Measurements from ENCODE around the gene ARHGDIA.

The ARHGDIA gene

GRCh38 chr17:81828656-81829055, 42.5 kb downstream of the ARHGDIA start:
- DNase-seq = no peak

GRCh38 chr17:81825841-81826466, 45.2 kb downstream of the ARHGDIA start:
- no peak for DNase-seq

- DNase-seq = no peak
Measured at GRCh38 chr17:81824595-81824994, 46.5 kb downstream of the ARHGDIA start.

GRCh38 chr17:81823820-81824550, 47.2 kb downstream of the ARHGDIA start:
- DNase-seq = no peak

- no peak for DNase-seq
Measured at GRCh38 chr17:81822996-81823819, 47.9 kb downstream of the ARHGDIA start.

- no peak for DNase-seq
Measured at GRCh38 chr17:81822312-81822637, 48.9 kb downstream of the ARHGDIA start.

- peak in 44 of 56 donors; percentile 5 to 77 (median 37) for DNase-seq
Measured at GRCh38 chr17:81821603-81822311, 49.4 kb downstream of the ARHGDIA start.

- no peak for DNase-seq
Measured at GRCh38 chr17:81821147-81821546, 50.0 kb downstream of the ARHGDIA start.

- DNase-seq = no peak
Measured at GRCh38 chr17:81819708-81820107, 51.4 kb downstream of the ARHGDIA start.

- DNase-seq = no peak
Measured at GRCh38 chr17:81817758-81818147, 53.4 kb downstream of the ARHGDIA start.

Measured in amygdala (tissue), 56 donors.